22Rv1 (cell line): ENCODE data around the gene PIK3R4.
A peak's percentile ranks its signal among the peaks of the same experiment; 100 is the strongest.

Experiments
- ZFX ChIP-seq: fragments of 450-650 bp; IDR thresholded peaks from 2 replicates; pipeline ENCODE4 v1.6.1; 2017; ENCODE audit warnings: antibody characterized with exemption, borderline replicate concordance
- TF ChIP-seq, protein P1 (sequence below): fragments of 450-650 bp; IDR thresholded peaks from 2 replicates; pipeline ENCODE4 v1.5.1; 2017; ENCODE audit warnings: mild to moderate bottlenecking

DNA sequence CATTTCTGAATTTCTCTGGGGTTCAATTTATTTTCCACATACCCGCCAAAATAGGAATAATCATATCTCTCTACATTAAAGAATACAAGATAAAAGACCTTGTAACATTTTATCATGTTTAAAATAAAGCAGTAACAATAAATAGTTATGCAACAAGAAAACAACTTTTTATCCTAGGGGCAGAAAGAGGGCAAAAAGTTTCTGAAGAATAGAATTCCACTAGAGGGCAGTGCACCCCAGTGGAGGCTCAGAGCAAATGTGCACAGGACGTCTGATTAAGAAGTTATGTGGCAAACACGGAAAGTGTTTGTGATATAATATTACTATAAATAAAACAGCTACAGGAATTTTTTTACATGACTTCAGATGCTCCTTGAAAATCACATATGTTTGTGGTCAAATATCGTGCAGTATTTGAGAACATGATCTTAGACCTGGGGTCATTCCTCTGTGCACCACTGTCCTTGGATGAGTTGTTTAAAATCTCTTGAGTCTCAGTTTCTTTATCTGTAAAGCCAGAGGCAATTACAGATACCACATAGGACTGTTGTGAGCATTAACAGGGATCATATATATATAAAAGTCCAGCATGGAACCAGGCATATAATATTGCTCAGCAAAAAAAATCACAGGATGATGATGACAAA is 13.2 kb upstream of the PIK3R4 start:
- TF ChIP-seq, protein P1, sequence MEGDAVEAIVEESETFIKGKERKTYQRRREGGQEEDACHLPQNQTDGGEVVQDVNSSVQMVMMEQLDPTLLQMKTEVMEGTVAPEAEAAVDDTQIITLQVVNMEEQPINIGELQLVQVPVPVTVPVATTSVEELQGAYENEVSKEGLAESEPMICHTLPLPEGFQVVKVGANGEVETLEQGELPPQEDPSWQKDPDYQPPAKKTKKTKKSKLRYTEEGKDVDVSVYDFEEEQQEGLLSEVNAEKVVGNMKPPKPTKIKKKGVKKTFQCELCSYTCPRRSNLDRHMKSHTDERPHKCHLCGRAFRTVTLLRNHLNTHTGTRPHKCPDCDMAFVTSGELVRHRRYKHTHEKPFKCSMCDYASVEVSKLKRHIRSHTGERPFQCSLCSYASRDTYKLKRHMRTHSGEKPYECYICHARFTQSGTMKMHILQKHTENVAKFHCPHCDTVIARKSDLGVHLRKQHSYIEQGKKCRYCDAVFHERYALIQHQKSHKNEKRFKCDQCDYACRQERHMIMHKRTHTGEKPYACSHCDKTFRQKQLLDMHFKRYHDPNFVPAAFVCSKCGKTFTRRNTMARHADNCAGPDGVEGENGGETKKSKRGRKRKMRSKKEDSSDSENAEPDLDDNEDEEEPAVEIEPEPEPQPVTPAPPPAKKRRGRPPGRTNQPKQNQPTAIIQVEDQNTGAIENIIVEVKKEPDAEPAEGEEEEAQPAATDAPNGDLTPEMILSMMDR: peak; percentile 96
- no peak for TF ChIP-seq ZFX
